GM12873 (cell line): ENCODE results near the gene ZNF136.

Source experiments
- TF ChIP-seq, protein P1 (sequence below): IDR thresholded peaks from 2 replicates; pipeline ENCODE4 v1.5.1; 2012; ENCODE audit warnings: low read depth, mild to moderate bottlenecking, moderate library complexity, low read length, control low read depth; ENCODE audit not compliant: insufficient read depth; ENCODE audit errors: missing control alignments

Gene ZNF136

GRCh38 chr19:12139269-12139668, 23.6 kb upstream of the ZNF136 start:
- TF ChIP-seq, protein P1, sequence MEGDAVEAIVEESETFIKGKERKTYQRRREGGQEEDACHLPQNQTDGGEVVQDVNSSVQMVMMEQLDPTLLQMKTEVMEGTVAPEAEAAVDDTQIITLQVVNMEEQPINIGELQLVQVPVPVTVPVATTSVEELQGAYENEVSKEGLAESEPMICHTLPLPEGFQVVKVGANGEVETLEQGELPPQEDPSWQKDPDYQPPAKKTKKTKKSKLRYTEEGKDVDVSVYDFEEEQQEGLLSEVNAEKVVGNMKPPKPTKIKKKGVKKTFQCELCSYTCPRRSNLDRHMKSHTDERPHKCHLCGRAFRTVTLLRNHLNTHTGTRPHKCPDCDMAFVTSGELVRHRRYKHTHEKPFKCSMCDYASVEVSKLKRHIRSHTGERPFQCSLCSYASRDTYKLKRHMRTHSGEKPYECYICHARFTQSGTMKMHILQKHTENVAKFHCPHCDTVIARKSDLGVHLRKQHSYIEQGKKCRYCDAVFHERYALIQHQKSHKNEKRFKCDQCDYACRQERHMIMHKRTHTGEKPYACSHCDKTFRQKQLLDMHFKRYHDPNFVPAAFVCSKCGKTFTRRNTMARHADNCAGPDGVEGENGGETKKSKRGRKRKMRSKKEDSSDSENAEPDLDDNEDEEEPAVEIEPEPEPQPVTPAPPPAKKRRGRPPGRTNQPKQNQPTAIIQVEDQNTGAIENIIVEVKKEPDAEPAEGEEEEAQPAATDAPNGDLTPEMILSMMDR, result no peak

DNA sequence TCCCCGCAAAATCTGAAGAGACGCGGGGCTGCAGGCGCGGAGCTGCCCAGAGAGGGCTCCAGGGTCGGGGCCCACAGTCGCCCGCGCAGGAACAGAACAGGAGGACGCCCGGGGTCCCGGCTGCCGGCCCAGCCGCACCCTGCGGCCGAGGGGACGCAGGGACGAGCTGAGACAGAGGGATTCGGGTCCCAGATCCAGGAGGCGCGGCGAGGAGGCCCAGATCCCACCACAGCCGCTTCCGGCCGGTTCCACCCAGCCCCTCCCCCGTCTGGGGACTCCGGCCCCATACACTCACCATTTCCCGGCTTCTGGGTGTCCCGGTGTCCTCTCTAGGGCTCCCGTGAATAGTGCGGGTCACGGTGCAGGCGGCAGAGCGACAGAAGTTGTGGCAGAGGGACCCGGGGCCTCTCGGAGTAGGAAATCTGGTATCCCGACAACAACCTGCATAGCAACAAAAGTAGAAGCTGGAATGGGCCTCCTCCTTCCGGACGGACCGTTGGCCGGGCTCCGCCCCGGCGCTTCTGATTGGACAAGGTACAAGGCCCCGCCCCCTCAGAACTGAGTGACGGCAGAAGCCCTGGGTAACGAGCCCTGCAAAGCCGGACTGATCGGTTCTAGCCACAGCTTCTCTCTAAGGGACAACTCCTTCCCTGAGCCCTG, 22.9 kb upstream of the ZNF136 start, which contains the start of gene ZNF20:
Gene ZNF20 (minus strand): TSS at position 466 of the 660 bp plus-strand sequence. CDS start 168 bp downstream, at position 298.
- TF ChIP-seq, protein P1, result no peak

- TF ChIP-seq, protein P1, result peak; percentile 95
Observed at GRCh38 chr19:12140545-12141404, 22.1 kb upstream of the ZNF136 start.

GRCh38 chr19:12141405-12141736, 21.5 kb upstream of the ZNF136 start:
- TF ChIP-seq, protein P1, result no peak

DNA sequence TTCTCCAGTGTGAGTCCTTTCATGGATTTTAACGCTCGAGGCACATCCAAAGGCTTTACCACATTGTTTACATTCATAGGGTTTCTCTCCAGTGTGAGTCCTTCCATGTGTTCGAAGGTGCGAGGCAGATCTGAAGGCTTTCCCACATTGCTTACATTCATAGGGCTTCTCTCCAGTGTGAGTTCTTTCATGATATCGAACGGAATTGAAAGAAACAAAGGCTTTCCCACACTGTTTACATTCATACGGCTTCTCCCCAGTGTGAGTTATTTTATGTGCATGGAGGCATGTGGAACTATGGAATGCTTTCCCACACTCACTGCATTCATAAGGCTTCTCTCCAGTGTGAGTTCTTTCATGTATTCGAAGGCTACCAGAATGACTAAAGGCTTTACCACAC, 17.5 kb upstream of the ZNF136 start:
- TF ChIP-seq, protein P1, result no peak

- TF ChIP-seq, protein P1, result no peak
Observed at GRCh38 chr19:12155324-12155860, 7.5 kb upstream of the ZNF136 start.
